Mesenchymal stem cell (in vitro differentiated cells and primary cell): ENCODE measurements around the gene RNASE12. TPM values are rescaled to one million over a fixed set of nuclear protein-coding genes. Genes with fewer than 3 reads are reported as not detected.
A peak's percentile ranks its signal among the peaks of the same experiment; 100 is the strongest.

Experiments
- DNase-seq: peaks from one replicate; pipeline ENCODE4 v3.0.0-alpha.2; 2013
- H2AFZ ChIP-seq: one replicate; pipeline ENCODE4 v1.6.1; 2013; ENCODE audit warnings: low read depth, mild to moderate bottlenecking, control low read depth, inconsistent platforms, low read length, moderate library complexity
- H2AK5ac ChIP-seq: 2 replicates; pipeline ENCODE4 v1.6.1; 2013; ENCODE audit warnings: low read length, moderate library complexity, mild to moderate bottlenecking, inconsistent platforms; ENCODE audit not compliant: severe bottlenecking
- H2BK120ac ChIP-seq: one replicate; pipeline ENCODE4 v1.6.1; 2013; ENCODE audit warnings: low read depth, mild to moderate bottlenecking, inconsistent platforms, low read length, moderate library complexity
- H2BK12ac ChIP-seq, 2 experiments: one replicate each; pipeline ENCODE4 v1.6.1; 2013; ENCODE audit warnings: inconsistent platforms in 2 of 2, low read length in 2 of 2, mild to moderate bottlenecking in 2 of 2, moderate library complexity in 2 of 2, control low read depth in 1 of 2
- H2BK15ac ChIP-seq: one replicate; pipeline ENCODE4 v1.6.1; 2013; ENCODE audit warnings: mild to moderate bottlenecking, low read depth, inconsistent platforms; ENCODE audit not compliant: poor library complexity, severe bottlenecking
- H2BK5ac ChIP-seq: 2 replicates; pipeline ENCODE4 v1.6.1; 2013; ENCODE audit warnings: low read depth, mild to moderate bottlenecking, low read length, control low read depth, inconsistent platforms; ENCODE audit not compliant: poor library complexity, severe bottlenecking
- H3K14ac ChIP-seq, 2 experiments: one replicate each; pipeline ENCODE4 v1.6.1; 2013; ENCODE audit warnings: inconsistent platforms in 2 of 2, low read length in 2 of 2, control low read depth in 1 of 2, mild to moderate bottlenecking in 1 of 2, moderate library complexity in 1 of 2
- H3K18ac ChIP-seq, 2 experiments: one replicate each; pipeline ENCODE4 v1.6.1; 2013; ENCODE audit warnings: inconsistent platforms in 2 of 2, low read length in 2 of 2, control low read depth in 1 of 2, low read depth in 1 of 2, mild to moderate bottlenecking in 1 of 2
- H3K23ac ChIP-seq, 2 experiments: one replicate each; pipeline ENCODE4 v1.6.1; 2013; ENCODE audit warnings: inconsistent platforms in 2 of 2, low read length in 2 of 2, mild to moderate bottlenecking in 2 of 2, moderate library complexity in 2 of 2, control low read depth in 1 of 2
- H3K27ac ChIP-seq: 2 replicates; pipeline ENCODE4 v1.5.1; 2013; ENCODE audit warnings: mild to moderate bottlenecking, moderate library complexity, low read length, control low read depth, inconsistent platforms; ENCODE audit not compliant: poor library complexity, severe bottlenecking
- H3K27me3 ChIP-seq, 2 experiments: 2 replicates each; pipeline versions ENCODE4 v1.6.1 to v1.7.0; 2013; ENCODE audit warnings: low read length in 2 of 2, mild to moderate bottlenecking in 2 of 2, moderate library complexity in 2 of 2, control low read depth in 1 of 2, inconsistent platforms in 1 of 2; ENCODE audit not compliant: control insufficient read depth in 1 of 2, insufficient read depth in 1 of 2
- H3K36me3 ChIP-seq, 2 experiments: 2 replicates each; pipeline versions ENCODE4 v1.6.1 to v1.7.0; 2013; ENCODE audit warnings: low read length in 2 of 2, control low read depth in 1 of 2, inconsistent platforms in 1 of 2, low read depth in 1 of 2, mild to moderate bottlenecking in 1 of 2; ENCODE audit not compliant: insufficient read depth in 2 of 2, control insufficient read depth in 1 of 2
- H3K4ac ChIP-seq, 2 experiments: one replicate each; pipeline ENCODE4 v1.6.1; 2013; ENCODE audit warnings: inconsistent platforms in 2 of 2, low read length in 2 of 2, mild to moderate bottlenecking in 2 of 2, moderate library complexity in 2 of 2, control low read depth in 1 of 2, low read depth in 1 of 2
- H3K4me1 ChIP-seq: 2 replicates; pipeline ENCODE4 v1.6.1; 2013; ENCODE audit warnings: low read depth, low read length, control low read depth; ENCODE audit not compliant: control insufficient read depth, insufficient read depth
- H3K4me2 ChIP-seq: 2 replicates; pipeline ENCODE4 v1.6.1; 2013; ENCODE audit warnings: low read length, mild to moderate bottlenecking, inconsistent platforms; ENCODE audit not compliant: poor library complexity, severe bottlenecking
- H3K4me3 ChIP-seq, 2 experiments: 2 replicates each; pipeline versions ENCODE4 v1.5.1 to v1.7.0; 2013; ENCODE audit warnings: low read length in 2 of 2, mild to moderate bottlenecking in 2 of 2, control low read depth in 1 of 2, low read depth in 1 of 2; ENCODE audit not compliant: insufficient read depth in 1 of 2
- H3K79me1 ChIP-seq: replicated peaks from 2 replicates; pipeline ENCODE4 v1.6.1; 2013; ENCODE audit warnings: mild to moderate bottlenecking, control low read depth, low read length, inconsistent platforms; ENCODE audit not compliant: poor library complexity, severe bottlenecking
- H3K9ac ChIP-seq: 2 replicates; pipeline ENCODE4 v1.7.0; 2013; ENCODE audit warnings: mild to moderate bottlenecking, low read length, moderate library complexity
- H3K9me3 ChIP-seq: 2 replicates; pipeline ENCODE4 v1.7.0; 2013; ENCODE audit warnings: mild to moderate bottlenecking, low read length; ENCODE audit not compliant: control insufficient read depth
- H4K8ac ChIP-seq: one replicate; pipeline ENCODE4 v1.6.1; 2013; ENCODE audit warnings: inconsistent platforms, mild to moderate bottlenecking, low read length, moderate library complexity
- H4K91ac ChIP-seq: one replicate; pipeline ENCODE4 v1.6.1; 2013; ENCODE audit warnings: mild to moderate bottlenecking, low read length, inconsistent platforms
- WGBS: methylation state at CpG from one replicate; pipeline ENCODE4 v1.1.7; 2013; ENCODE audit warnings: mixed read lengths; 5-methylcytosine and 5-hydroxymethylcytosine counted together
- polyA plus RNA-seq, 2 experiments: library from polyadenylated mRNA; stranded (reverse); fragments of 200-250 nt; gene quantifications; one replicate each; pipeline ENCODE4 v1.2.3, GENCODE V29; 2013

Gene RNASE12, protein sequence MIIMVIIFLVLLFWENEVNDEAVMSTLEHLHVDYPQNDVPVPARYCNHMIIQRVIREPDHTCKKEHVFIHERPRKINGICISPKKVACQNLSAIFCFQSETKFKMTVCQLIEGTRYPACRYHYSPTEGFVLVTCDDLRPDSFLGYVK
- not detected for polyA plus RNA-seq (2013, experiment 1 of 2)
- not detected for polyA plus RNA-seq (2013, experiment 2 of 2)

DNA sequence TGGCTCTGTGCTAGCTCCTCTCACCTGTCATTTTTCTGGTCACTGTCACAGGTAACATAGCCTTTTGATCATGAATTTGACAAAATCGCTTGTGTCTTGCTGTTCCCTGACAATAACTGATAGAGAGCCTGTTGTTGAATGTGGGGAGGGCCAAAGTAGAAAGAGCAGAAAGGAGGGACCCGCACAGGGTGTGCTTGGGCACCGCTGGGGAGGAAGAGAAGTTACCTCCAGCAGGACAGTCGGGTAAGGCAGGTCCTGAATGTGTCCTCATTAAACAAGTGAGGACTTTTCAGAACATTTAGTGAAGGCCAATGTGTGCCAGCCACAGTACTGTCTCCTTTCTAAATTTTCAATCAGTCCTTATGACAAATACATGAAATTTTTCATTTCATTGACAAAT lies at the start of gene RNASE12:
TSS of gene RNASE12 (minus strand) at position 142 of the 400 bp plus-strand sequence. CDS start 653 bp downstream, outside the sequence.
- no peak within 1 kb of the TSS for H2BK12ac ChIP-seq
- H3K27me3 ChIP-seq = peaks cover 0 to 39% of the 10 kb centered on the region in 2 experiments
- H3K9ac ChIP-seq = no peak within 1 kb of the TSS
- H2BK120ac ChIP-seq = no peak within 1 kb of the TSS
- no peak for DNase-seq
- H3K4me2 ChIP-seq = no peak within 1 kb of the TSS
- no peak within 1 kb of the TSS for H3K4ac ChIP-seq
- 56% methylated on average over 4 of the region's 4 CpGs for WGBS
- H4K8ac ChIP-seq = no peak within 1 kb of the TSS
- H2BK15ac ChIP-seq = no peak within 1 kb of the TSS
- H2AK5ac ChIP-seq = no peak within 1 kb of the TSS
- no peak within 1 kb of the TSS for H2AFZ ChIP-seq
- H3K27ac ChIP-seq = no peak within 1 kb of the TSS
- no peaks in the 10 kb centered on the region for H3K4me1 ChIP-seq
- H3K23ac ChIP-seq = no peak within 1 kb of the TSS
- H3K4me3 ChIP-seq = peak within 1 kb of the TSS in 1 of 2 experiments; percentile 19
- no peak within 1 kb of the TSS for H2BK5ac ChIP-seq
- no peak within 1 kb of the TSS for H3K14ac ChIP-seq
- H3K9me3 ChIP-seq = no peaks in the 10 kb centered on the region
- H3K79me1 ChIP-seq = no peaks in the 10 kb centered on the region
- no peaks in the 10 kb centered on the region for H3K36me3 ChIP-seq
- no peak within 1 kb of the TSS for H4K91ac ChIP-seq
- no peak within 1 kb of the TSS for H3K18ac ChIP-seq

DNA sequence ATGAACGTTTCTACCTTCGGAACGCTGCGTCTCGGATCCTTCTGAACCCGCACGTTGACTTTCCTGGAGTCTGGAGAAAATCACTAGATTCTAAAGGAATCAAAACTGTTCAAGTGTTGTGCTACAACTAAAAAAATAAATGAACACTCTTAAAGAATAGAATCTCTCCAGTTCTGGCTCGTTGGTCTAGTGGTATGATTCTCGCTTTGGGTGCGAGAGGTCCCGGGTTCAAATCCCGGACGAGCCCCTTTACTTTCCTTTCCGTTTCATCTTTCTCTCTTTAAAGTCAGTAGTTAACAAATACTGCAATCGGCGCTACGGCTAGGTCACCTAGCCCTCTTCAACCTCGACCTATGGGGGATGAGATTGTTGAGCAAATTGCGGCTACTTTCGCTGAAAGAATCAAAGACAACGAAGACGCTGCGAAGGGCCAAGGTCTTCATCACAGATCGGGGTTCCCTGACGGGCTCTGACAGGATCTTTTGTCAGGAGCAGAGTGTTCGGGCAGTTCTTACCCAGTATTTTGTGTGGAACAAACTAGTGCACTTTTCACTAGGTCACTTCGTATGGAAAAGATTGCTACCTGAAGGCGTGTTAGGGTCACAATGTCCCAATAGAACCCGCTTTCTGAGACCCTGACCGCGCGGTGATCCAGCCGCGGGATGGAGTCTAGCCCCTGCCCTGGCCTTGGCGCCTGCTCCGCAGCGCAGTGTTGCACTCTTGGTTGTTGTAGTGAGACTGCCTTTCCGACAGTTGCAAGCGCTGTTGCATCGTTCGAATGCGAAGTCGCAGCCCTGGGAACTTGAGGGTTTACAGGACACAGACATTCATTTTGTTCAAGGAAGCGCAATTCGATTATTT lies 41.9 kb upstream of the RNASE12 start:
- Histone ChIP-seq H3K27me3 (peaks cover 13 to 27% of the 10 kb centered on the region in 2 experiments), H2AFZ (no peak overlapping the region), H2BK12ac (peak overlapping the region in 1 of 2 experiments; percentile 23), H3K14ac (no peak overlapping the region), H2BK120ac (no peak overlapping the region), H3K36me3 (no peaks in the 10 kb centered on the region), H3K79me1 (no peaks in the 10 kb centered on the region), H2BK5ac (no peak overlapping the region), H3K4me2 (peak overlapping the region; percentile 86), H3K18ac (no peak overlapping the region), H3K27ac (no peak overlapping the region), H3K4ac (no peak overlapping the region), H2BK15ac (no peak overlapping the region), H3K9ac (no peak overlapping the region), H4K8ac (no peak overlapping the region), H3K23ac (no peak overlapping the region), H3K9me3 (no peaks in the 10 kb centered on the region), H3K4me1 (peaks cover 18% of the 10 kb centered on the region), H2AK5ac (no peak overlapping the region), H3K4me3 (peak overlapping the region in 1 of 2 experiments; percentile 80), H4K91ac (no peak overlapping the region)
- under 1% methylated on average over 37 of the region's 45 CpGs for WGBS
- DNase-seq = peak; percentile 87

DNA sequence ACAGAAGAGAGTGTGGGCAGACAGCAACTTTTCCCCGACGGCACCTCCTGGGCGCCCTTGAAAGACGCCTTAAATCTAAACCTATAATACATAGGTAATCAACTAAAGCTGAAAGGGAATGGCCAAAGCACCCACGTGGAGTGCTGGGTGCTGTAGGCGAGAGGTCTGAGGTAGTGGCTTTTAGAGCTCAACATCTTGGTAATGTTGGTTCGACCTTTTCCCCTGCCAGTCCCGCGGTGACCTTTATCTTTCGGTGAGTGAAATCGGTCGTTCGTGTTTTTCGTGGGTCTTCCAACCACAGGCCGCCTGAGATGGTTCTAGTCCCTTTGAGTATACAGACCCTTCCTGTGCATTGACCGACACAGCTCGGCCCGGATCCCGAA lies 41.3 kb upstream of the RNASE12 start:
- Histone ChIP-seq H3K9ac (no peak overlapping the region), H3K9me3 (no peaks in the 10 kb centered on the region), H2AFZ (no peak overlapping the region), H3K4me1 (peaks cover 18% of the 10 kb centered on the region), H3K18ac (no peak overlapping the region), H2AK5ac (no peak overlapping the region), H4K8ac (no peak overlapping the region), H3K14ac (no peak overlapping the region), H3K4me2 (peak overlapping the region; percentile 86), H3K27ac (no peak overlapping the region), H2BK120ac (no peak overlapping the region), H2BK12ac (no peak overlapping the region), H2BK15ac (no peak overlapping the region), H3K4me3 (peak overlapping the region in 1 of 2 experiments; percentile 80), H3K36me3 (no peaks in the 10 kb centered on the region), H2BK5ac (no peak overlapping the region), H3K23ac (no peak overlapping the region), H4K91ac (no peak overlapping the region), H3K4ac (no peak overlapping the region), H3K79me1 (no peaks in the 10 kb centered on the region), H3K27me3 (peaks cover 20 to 27% of the 10 kb centered on the region in 2 experiments)
- DNase-seq = no peak
- WGBS = 1% methylated on average over 15 of the region's 19 CpGs

DNA sequence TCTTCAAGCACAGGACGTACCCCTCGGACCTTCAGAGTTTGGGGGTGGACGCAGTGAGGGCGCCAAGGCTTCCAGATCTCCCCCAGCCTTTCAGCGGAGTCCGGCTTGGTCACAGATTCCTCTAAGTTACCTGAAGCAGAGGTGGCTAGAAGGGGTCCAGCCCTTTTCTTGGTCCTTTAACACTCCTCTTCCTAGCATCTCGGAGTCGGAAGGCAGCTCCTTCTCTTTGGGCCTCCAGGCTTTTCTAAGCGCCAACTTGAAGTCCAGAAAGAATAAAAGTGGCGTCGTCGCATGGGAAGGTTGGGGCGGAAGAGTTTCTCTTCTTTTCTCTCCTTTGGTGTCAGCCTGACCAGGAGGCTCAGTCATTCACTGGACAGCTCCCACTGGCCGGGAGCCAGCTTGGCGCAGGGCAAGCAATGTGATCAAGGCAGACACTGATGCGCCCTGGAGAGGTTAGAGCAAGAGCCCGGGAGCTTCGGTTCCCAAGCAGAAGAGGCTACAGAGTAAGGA lies 40.8 kb upstream of the RNASE12 start:
- H2BK5ac ChIP-seq = no peak overlapping the region
- H3K4ac ChIP-seq = no peak overlapping the region
- peak overlapping the region; percentile 27 for H3K9ac ChIP-seq
- H3K4me1 ChIP-seq = peaks cover 18% of the 10 kb centered on the region
- no peak overlapping the region for H2AK5ac ChIP-seq
- no peak overlapping the region for H4K8ac ChIP-seq
- H2AFZ ChIP-seq = no peak overlapping the region
- H4K91ac ChIP-seq = no peak overlapping the region
- no peak overlapping the region for H3K27ac ChIP-seq
- no peaks in the 10 kb centered on the region for H3K36me3 ChIP-seq
- H3K23ac ChIP-seq = no peak overlapping the region
- peaks cover 23 to 24% of the 10 kb centered on the region in 2 experiments for H3K27me3 ChIP-seq
- H3K4me3 ChIP-seq = peak overlapping the region; percentile 1 to 80
- H3K9me3 ChIP-seq = no peaks in the 10 kb centered on the region
- no peak overlapping the region for H3K18ac ChIP-seq
- 3% methylated on average over 14 of the region's 18 CpGs for WGBS
- no peak overlapping the region for H3K14ac ChIP-seq
- no peaks in the 10 kb centered on the region for H3K79me1 ChIP-seq
- H3K4me2 ChIP-seq = peak overlapping the region; percentile 86
- H2BK12ac ChIP-seq = no peak overlapping the region
- no peak overlapping the region for H2BK15ac ChIP-seq
- H2BK120ac ChIP-seq = no peak overlapping the region
- peak; percentile 69 for DNase-seq
